WI38 (cell line): ENCODE measurements around the gene ZNF169.
"Not testable (repeated sequence)": the region's sequence is repeated elsewhere in the genome, so short reads cannot be mapped to it uniquely, and the experiment has no call there.

Experiments
- H3K4me3 ChIP-seq: 2 replicates; pipeline ENCODE4 v1.5.1; 2011; ENCODE audit warnings: low read depth, mild to moderate bottlenecking, control low read depth, low read length
- TF ChIP-seq, protein P1 (sequence below): IDR thresholded peaks from 2 replicates; pipeline ENCODE4 v1.5.1; 2012; ENCODE audit warnings: low read depth, mild to moderate bottlenecking, control low read depth, low read length

Gene ZNF169

DNA sequence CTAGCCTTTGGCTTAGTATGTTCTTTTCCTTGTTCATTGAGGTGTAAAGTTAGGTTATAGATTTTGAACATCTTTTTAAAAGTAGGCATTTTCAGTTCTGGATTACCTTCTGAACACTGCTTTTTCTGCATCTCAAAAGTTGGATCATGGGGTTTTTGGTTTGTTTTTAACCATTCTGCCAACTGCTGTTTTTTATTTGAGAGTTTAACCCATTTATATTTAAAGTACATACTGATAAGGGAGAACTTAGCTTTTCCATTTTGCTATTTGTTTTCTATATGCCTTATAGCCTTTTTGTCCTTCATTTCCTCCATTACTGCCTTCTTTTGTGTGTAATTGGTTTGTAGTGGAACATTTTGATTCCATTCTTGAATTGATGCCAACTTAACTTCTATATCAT is 30.5 kb upstream of the ZNF169 start:
- TF ChIP-seq, protein P1, sequence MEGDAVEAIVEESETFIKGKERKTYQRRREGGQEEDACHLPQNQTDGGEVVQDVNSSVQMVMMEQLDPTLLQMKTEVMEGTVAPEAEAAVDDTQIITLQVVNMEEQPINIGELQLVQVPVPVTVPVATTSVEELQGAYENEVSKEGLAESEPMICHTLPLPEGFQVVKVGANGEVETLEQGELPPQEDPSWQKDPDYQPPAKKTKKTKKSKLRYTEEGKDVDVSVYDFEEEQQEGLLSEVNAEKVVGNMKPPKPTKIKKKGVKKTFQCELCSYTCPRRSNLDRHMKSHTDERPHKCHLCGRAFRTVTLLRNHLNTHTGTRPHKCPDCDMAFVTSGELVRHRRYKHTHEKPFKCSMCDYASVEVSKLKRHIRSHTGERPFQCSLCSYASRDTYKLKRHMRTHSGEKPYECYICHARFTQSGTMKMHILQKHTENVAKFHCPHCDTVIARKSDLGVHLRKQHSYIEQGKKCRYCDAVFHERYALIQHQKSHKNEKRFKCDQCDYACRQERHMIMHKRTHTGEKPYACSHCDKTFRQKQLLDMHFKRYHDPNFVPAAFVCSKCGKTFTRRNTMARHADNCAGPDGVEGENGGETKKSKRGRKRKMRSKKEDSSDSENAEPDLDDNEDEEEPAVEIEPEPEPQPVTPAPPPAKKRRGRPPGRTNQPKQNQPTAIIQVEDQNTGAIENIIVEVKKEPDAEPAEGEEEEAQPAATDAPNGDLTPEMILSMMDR: no peak
- no peak overlapping the region for H3K4me3 ChIP-seq

DNA sequence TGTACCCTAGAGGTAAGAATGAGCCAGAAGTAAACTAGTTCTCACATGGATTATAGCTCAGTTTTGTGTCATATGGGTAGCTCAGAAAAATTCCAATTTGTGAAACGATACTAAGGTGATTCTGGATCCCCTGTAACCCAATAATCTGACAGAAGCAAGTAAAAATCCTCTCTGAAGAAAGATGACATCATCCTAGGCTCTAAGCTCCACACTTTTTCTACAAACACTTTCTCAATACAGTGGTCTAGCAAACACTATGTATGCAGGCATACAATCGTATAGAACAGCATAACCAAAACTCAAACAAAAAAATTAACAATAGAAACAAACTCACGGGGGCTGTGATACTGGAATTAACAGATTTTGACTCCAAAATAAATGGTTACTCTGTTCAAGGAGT is 26.7 kb upstream of the ZNF169 start:
- no peak overlapping the region for H3K4me3 ChIP-seq
- TF ChIP-seq, protein P1: no peak

DNA sequence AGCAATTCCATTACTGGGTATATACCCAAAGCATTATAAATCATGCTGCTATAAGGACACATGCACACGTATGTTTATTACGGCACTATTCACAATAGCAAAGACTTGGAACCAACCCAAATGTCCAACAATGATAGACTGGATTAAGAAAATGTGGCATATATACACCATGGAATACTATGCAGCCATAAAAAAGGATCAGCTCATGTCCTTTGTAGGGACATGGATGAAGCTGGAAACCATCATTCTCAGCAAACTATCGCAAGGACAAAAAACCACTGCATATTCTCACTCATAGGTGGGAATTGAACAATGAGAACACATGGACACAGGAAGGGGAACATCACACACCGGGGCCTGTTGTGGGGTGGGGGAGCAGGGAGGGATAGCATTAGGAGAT is 18.0 kb upstream of the ZNF169 start:
- H3K4me3 ChIP-seq: not testable (repeated sequence)

DNA sequence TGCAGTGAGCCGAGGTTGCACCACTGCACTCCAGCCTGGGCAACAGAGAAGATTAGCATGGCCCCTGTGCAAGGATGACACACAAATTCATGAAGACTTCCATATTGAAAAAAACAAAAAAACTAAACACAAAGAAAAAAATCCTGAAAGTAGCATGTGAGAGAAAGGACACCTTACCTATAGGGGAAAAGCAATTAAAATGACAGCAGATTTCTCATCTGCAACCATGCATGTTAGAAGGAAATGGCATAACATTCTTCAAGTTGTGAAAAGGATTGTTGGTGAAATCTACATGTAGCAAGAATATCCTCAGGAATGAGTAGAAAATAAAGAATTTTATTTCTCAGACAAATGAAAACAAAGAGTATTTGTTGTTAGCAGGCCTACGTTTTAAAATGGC is 13.4 kb upstream of the ZNF169 start:
- TF ChIP-seq, protein P1: no peak
- H3K4me3 ChIP-seq: no peak overlapping the region

DNA sequence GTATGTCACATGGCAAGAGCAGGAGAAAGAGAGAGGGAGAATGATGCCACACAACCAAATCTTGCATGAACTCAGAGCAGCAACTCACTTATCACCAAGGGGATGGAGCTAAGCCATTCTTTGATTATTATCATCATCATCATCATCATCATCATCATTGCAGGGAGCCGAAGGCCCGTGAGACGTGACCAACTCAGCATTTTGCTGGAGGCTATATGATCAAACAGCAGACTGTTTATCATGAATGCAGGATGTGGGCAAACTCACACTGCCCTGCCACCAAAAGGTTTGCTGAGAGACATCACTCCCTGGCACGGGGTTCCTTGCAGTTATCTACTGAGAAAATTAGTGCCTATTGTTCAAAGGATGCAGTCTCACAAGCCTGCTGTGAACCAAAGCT is 8.6 kb upstream of the ZNF169 start:
- TF ChIP-seq, protein P1: no peak
- no peak overlapping the region for H3K4me3 ChIP-seq

DNA sequence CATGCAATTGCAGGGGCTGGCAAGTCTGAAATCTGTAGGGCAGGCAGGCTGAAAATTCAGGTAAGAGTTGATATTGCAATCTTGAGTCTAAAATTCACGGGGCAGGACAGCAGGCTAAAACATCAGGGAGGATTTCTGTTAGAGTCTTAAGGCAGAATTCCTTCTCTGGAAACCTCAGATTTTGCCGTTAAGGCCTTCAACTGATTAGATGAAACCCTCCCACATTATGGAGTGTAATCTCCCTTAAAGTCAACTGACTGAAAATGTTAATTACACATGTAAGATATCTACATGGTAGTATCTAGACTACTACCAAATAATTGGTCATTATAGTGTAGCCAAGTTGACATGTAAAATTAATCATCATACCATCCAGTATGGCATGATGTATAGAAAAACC is 3.1 kb upstream of the ZNF169 start:
- no peak overlapping the region for H3K4me3 ChIP-seq
- TF ChIP-seq, protein P1: no peak

DNA sequence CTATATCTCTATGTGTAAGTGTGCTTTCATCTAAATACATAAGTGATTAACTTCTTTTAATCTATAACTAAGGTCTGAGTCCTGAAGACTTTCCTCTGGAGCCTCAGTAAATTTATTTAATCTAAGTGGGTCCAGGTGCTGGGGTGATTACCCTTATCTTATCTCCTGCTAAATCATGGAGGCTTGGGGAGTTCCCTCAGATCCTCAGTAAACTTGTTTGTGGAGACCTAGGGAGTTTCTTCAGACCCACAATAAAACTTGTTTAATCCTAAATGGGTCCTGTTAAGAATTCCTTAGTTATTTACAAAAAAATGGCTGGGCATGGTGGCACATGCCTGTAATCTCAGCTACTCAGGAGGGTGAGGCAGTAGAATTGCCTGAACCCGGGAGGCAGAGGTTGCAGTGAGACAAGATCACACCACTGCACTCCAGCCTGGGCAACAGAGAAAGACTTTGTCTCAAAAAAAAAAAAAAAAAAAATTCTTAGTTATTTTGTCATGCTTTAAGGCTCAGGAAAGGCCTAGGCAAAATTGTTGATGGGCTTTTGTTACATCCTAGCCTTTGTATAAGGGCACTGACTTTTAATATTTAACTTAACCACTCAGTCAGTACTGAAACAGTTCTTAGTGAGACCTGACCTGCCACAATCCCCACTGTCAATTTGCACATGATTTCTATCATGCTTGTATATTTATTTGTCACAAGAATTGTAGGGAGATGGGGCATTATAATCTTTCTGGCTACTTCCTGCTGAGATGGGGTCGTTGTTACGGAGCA is 6.7 kb downstream of the ZNF169 start:
- H3K4me3 ChIP-seq: not testable (repeated sequence)

DNA sequence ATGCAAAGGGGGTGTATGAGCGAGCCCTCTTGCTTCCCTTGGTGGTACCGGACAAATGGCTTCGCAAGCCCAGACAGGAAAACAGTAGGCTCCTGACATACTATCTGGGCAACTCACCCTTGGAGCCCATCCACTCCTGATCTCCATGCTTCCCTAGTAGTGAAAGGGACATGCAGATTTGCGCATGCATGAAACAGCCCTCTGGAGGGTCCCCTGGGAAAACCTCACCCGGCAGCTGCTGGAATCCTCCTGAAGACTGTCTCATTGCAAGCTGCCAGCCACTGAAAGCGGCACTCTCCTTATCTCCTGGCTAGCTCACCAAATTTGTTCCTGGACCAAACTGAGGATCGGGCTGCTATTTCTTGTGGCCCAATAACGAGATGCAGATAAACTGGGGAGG is 10.2 kb downstream of the ZNF169 start:
- no peak overlapping the region for H3K4me3 ChIP-seq
- TF ChIP-seq, protein P1: no peak
